GM21526 (cell line): ENCODE results near the gene UCP2.
A peak's percentile ranks its signal among the peaks of the same experiment; 100 is the strongest.

Experiments
- ATAC-seq: cut with Tn5 transposase; IDR thresholded peaks from one replicate; pipeline ENCODE4 v1.9.1; 2021; ENCODE audit warnings: moderate library complexity; ENCODE audit not compliant: unreplicated experiment, low FRiP score

UCP2 gene, protein sequence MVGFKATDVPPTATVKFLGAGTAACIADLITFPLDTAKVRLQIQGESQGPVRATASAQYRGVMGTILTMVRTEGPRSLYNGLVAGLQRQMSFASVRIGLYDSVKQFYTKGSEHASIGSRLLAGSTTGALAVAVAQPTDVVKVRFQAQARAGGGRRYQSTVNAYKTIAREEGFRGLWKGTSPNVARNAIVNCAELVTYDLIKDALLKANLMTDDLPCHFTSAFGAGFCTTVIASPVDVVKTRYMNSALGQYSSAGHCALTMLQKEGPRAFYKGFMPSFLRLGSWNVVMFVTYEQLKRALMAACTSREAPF

GRCh38 chr11:73982595-73982989 is at the start of gene UCP2:
TSS of gene UCP2 (minus strand) at chr11:73982843. CDS start at chr11:73978378, 4,465 bp downstream.
- ATAC-seq, result peak; percentile 35

DNA sequence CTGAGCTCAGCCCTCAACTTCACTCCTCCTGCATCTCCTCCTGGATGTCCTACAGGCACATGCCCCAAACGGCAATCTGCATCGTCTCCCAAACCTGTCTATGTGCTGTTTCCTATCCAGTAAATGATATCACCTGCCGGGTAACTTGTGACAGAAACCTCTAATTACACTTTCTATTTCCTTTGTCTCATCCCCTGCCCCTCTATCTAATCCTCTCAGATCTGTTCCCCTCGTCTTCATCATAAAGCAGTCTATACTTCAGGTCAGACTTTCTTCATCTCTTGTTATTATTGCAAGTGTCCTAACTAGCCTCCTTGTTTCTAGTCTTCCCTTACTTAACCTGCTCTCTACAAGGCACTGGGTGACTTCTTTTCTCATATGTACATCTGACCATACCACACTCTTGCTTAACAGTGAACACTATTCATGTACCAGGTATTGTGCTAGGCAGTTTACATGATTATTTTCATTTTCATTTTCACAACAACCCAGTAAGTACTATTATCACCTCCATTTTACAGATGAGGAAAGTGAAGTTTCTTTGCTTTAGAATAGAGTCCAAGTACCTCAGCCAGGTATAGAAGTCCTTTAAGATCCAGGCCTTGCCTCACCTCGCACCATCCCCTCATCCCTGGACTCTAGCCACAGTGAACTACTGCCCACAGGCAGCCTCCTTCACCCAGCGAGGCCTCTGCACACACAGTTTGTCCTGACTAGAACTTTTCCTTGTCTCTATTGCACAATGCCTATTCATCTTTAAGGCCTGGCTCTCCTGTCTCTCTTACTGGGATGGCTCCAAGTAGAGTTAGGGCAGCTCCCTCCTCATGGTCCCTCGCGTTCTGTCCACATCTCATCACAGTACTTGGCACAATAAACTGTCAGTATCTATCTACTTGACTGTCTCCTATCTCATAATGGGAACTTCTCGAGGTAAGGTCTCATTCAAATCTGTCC is 48.4 kb upstream of the UCP2 start:
- ATAC-seq, result no peak

DNA sequence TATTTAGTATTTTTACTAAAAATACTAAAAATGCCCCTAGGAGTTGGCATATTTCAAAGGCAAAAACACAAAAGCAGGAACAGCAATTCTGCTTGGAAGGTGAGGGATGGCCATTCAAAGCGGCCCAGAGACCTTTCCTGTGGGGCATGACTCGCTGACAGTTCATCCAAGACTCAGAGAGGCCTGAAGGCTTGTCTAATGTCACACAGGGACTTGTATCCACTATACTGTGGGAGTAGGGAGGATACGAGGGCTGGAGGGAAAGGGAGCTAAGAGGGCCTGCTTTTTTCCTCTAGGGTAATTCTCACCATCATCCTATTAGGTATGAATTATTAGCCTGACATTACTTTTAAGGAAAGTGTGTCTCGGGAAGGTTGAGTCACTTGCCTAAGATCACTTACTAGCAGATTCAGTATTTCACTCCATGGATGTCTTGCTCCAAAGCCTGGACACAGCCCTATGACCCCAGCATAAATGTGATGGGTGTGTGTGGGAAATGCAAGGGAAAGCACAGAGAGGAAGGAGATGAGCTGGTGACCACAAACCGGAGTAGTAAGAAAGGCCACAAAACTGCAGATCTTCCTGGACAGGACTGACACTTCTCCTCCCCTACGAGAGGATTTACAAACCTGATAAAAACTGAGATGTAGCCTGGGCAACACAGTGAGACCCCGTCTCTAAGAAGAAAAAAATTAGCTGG is 43.0 kb upstream of the UCP2 start:
- no peak for ATAC-seq

DNA sequence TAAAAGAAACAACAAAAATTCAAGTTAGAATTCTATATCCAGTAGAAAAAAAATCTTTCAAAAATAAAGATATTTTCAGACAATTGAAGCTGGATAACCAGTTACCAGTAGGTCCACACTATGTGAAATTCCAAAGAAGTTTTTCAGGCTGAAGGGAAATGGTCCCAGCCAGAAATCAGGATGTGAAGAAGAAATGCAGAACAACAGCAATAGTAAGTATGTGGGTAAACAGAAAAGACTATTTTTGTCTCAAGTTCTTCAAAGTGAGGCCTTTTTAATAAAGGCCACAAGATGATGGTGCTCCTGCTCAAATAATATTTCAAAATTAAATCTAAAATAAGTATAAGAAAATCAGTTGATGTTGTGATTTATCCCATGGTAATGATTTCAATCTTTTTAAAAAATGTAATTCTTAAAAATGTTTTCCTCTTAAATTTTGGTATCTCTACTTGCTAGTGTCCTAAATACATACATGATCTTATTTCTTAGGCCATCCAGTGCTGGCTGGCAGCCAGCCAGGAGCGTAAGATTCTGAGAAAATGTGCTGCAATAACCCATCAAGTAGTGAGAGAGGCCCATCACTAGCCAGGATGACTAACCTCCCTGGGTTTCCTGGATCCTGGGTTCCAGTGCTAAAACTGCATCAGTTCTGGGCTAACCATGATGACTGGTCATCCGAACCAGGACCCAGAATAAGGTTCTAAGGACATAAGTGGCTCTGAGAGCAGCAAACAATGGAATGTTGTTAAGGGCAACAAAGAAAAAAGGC is 41.8 kb upstream of the UCP2 start:
- ATAC-seq, result no peak

GRCh38 chr11:74023276-74023675 is 40.6 kb upstream of the UCP2 start:
- ATAC-seq, result no peak

DNA sequence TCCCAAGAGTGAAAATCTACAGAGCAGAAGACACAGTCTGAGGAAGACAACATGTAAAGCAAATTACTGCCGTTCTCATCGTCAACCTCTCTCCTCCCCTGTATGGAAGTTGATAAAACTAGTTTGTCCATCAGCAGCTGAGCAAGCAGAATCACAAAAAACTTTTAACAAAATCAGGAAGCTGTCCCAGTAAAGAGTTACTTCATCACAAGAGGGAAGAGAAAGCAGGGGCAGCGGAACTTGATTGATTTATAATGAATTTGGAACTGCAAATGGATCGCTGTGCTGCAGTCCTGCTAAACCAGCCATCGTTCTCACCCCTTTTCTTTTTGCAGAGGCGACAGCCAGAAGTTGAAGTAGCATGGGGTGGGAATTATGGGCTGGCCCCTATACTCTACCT is 39.9 kb upstream of the UCP2 start:
- ATAC-seq, result no peak

DNA sequence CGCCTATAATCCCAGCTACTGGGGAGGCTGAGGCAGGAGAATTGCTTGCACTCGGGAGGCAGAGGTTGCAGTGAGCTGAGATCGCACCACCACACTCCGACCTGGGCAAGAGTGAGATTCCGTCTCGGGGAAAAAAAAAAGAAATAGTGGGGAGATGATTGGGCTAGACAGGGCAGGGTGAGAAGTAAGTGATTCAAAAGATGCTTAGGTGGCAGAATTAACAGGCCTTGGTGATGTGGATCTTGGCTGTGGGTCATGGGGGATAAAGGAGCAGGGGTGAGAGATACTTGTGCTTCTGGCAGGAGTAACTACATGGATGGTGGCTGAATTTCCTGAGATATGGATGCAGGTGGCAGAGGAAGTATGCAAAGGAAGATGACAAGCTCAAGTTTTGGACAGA is 39.4 kb upstream of the UCP2 start:
- ATAC-seq, result no peak

GRCh38 chr11:74020539-74020938 is 37.9 kb upstream of the UCP2 start:
- ATAC-seq, result no peak

- no peak for ATAC-seq
These were observed 37.2 kb upstream of the UCP2 start for GRCh38 chr11:74019860-74020259.

GRCh38 chr11:74019104-74019738 is 36.6 kb upstream of the UCP2 start:
- ATAC-seq, result no peak

DNA sequence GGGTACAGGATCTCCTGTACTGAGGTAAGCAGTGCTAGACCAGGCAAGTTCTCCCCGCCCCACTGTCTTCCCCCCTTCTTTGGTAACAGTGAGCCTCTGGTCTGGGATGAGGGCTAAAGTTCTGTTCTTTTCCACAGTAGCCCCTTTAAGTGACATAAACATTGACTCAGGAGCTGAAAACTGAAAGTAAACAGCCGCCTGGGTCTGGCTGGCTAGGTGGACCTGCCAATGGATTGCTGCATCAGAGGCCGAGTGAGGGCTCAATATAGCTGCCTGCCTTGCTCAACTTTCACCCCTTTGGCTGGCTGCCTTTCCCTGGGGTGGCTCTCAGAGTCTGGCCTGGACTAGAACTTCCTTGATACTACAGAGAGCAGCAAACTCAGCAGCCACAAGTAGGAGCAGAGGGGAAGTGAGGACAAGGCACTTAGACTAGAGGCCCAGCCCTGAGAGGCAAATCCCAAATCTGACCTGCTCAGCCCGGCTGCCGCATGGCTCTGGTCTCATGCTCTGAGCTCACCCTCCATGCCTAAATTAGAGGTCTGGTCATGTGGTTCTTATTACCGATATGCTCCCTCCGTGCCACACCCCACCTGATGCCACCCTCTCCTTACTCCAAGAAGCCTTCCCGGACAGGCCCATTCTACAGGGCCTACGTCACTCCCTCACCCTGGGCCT is 35.8 kb upstream of the UCP2 start:
- no peak for ATAC-seq

GRCh38 chr11:74017631-74018030 is 35.0 kb upstream of the UCP2 start:
- ATAC-seq, result no peak

DNA sequence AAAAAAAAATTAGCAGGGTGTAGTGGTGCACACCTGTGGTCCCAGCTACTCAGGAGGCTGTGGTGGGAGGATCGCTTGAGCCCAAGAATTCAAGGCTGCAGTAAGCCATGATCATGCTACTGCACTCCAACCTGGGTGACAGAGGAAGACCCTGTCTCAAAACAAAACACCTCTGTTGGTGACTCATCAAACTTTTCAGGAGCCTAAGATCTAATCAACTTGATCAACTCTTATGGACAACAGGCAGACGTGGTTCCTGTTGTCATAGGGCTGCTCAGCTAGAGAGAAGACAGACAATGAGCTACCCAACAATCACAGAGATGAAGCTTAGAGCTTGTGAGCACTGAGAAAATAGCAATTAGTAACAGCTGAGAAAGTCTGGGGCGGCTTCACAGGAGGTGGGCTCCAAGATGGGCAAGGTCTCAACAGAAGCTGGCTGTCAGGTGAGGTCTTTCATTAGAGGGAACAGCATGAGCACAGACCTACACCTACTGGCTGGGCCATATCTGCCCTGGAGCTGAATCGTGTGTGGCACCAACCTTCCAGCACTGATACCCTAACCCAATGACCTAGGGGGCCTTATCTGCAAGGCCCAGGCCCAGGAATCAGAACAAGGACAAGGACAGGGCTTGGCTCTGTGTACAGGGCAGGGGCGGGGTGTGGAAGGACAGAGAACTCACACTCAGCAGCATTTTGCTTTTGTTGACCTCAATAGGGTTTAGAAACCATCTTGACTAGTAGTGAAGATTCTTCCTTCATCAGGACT is 33.5 kb upstream of the UCP2 start:
- no peak for ATAC-seq

GRCh38 chr11:74014880-74015279 is 32.2 kb upstream of the UCP2 start:
- no peak for ATAC-seq

- ATAC-seq, result no peak
These were observed 30.5 kb upstream of the UCP2 start for GRCh38 chr11:74013141-74013540.

GRCh38 chr11:74012074-74012809 is 29.6 kb upstream of the UCP2 start:
- ATAC-seq, result no peak

- ATAC-seq, result no peak
These were observed 28.9 kb upstream of the UCP2 start for GRCh38 chr11:74011360-74012073.
